Activated CD8-positive, alpha-beta memory T cell treated with anti-CD3 and anti-CD28 coated beads for 48 hours (primary cell): ENCODE measurements around the gene TEX11.

Source experiments
- DNase-seq, 3 experiments: peaks; one replicate each; pipeline ENCODE4 v3.0.0-alpha.2; 2020; ENCODE audit warnings: low read depth in 2 of 3, low spot score in 2 of 3

Gene TEX11

GRCh38 chrX:70498129-70498528 lies 410.4 kb downstream of the TEX11 start:
- no peak for DNase-seq

DNA sequence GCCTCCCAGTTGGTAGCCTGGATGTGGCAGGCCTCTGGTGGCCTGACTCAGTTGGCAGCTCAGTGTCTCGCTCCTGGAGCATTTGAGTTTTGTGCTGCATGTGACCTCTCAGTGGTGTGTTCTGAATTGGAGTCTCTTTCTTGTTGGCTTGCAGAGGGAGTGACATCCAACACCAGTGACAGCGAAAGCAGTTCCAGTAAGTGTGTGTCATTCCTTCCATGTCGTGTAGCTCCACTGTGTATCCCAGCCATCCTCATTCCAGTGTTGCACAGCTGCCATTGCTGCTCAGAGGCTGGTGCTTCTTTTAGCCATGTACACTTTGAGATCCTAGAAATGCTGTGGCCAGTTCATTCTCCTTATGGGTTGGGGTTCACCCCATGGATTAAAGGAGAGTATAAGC lies 411.5 kb downstream of the TEX11 start:
- no peak for DNase-seq

DNA sequence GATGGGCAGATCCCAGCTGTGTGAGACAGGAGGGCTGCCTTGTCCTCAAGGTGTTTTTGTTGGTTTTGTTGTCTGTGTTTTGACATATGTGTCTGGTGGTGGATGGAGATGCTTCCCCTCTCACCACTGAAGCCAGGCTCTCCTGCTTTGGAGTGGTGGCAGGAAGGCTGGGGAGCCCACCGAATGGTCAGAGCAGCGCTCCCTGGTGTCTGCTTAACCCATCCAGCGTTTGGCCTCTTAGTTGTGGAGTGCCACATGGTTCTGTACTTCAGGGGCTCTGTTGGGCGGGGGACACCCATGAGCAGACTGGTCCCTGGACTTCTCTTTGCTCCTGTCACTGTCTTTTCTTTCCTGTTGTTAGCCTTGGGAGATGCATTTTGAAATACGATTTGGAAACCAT lies 412.0 kb downstream of the TEX11 start:
- DNase-seq, result no peak

DNA sequence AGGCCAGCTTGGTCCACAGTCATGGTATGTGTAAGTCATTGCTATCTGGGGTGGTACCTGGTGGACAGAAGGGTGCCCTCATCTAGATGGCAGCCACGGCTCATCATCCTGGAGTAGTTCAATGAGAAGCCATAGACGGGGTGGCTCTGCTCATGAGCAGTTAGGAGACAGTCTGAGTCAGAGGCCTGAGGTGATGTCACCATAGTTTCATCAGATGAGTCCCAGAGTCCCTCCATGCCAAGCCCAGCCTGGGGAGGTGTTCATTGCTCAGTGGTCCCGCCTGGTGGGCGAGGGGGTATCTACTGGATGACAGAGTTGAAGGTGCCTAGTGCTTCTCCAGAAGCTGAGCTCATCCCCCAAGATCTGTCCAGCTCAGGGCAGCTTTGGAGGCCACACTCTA lies 414.1 kb downstream of the TEX11 start:
- no peak for DNase-seq

GRCh38 chrX:70488856-70489255 lies 419.7 kb downstream of the TEX11 start:
- no peak for DNase-seq

GRCh38 chrX:70485466-70485865 lies 423.0 kb downstream of the TEX11 start:
- DNase-seq, result no peak

DNA sequence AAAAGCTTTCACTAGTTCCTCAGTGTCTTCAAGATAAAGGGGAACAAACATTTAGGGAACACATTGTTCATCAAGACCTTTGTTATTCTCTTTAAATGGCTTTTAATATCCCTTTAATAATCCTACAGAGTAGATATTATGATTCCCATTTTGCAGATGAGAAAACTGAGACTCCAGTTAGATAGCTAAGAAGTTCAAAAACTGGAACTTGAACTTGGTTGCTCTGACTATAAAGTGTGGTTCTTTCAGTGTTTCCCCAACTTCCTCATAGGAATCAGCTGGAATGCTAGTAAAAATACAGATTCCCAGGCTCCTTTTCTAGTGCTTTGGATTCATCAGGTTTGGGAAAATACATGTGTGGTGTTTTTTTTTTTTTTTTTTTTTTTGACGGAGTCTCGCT lies 426.2 kb downstream of the TEX11 start:
- no peak for DNase-seq

DNA sequence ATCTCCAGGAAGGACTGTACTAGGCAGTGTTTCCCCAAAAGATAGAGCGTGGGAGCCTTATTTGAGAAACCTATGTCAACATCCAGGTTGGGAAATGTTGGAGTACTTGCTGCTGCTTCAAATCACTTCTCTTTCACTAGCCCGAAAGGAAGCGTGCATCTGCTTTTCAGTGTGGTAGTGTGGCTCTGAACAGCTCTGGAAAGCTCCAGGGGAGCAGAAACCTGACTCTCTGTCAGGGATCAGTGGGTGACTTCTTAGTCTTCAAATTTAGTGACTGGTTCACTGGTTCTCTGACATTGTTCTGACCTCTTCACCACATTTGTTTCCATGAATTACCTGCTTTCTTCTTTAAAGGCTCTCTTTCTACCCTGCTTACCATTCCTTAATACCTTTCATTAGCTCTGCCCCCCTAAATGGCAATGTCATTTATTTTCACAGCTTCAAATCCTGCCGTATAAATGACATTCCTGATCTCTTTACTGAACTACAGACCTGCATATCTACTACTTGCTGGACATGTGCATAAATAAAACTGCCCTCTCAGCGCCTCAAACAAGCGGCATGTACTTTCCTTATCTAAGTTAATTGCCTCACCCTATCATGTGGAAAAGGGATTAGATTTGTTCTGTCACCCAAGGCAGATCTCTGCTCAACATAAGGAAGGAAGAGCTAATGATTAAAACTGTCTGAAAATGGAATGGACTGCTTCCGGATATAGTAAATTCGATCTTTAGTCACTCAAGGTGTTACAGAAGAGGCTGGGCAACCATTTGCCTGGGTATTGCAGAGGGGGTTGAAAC lies 426.8 kb downstream of the TEX11 start:
- no peak for DNase-seq

- DNase-seq, result no peak
Observed at GRCh38 chrX:70480660-70481018, 427.9 kb downstream of the TEX11 start.

- DNase-seq, result no peak
Observed at GRCh38 chrX:70479922-70480659, 428.4 kb downstream of the TEX11 start.

DNA sequence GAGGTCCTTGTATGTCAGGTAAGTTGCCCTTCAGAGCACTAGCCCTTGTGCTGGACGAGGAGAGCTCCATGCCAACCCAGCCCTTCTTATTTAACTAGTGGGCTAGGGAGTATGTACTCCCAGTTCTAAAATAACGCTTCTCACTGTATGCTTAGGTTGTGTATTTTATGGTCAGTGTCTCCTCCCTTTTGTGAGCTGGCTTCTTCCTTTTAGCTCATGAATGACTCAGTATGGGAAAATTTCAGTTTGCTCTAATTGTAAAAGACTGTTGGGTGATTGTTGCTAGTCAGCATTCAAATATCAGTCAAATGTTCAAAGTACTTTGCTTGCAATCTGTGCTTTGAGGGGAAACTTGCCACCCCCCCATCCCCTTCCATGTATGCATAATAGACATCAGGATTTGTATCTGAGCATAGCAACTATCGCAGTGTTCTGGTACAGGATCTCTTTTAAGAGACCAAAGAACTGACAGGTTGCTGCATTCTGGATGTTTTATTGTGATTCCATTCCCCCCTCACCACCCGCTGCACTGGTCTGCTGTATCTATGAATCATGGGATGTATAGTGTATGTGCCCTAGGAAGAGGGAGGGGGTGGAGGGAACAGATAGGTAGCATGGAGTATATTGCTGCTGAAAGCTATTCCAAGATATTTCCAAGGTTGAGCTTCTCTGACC lies 429.1 kb downstream of the TEX11 start:
- DNase-seq, result no peak
